Measurements from ENCODE around the gene ZSCAN10.
"Not testable (repeated sequence)": the region's sequence is repeated elsewhere in the genome, so short reads cannot be mapped to it uniquely, and the experiment has no call there.

The ZSCAN10 gene

GRCh38 chr16:3098459-3099394 lies at the start of gene ZSCAN10:
TSS of gene ZSCAN10 (minus strand) at chr16:3099294. CDS start at chr16:3092937, 6,357 bp downstream.
- DNase-seq = no peak

- no peak for DNase-seq
Observed at GRCh38 chr16:3148256-3149192, 49.4 kb upstream of the ZSCAN10 start.

GRCh38 chr16:3147757-3148104 lies 48.6 kb upstream of the ZSCAN10 start:
- no peak for DNase-seq

GRCh38 chr16:3147046-3147756 lies 48.1 kb upstream of the ZSCAN10 start:
- no peak for DNase-seq

DNA sequence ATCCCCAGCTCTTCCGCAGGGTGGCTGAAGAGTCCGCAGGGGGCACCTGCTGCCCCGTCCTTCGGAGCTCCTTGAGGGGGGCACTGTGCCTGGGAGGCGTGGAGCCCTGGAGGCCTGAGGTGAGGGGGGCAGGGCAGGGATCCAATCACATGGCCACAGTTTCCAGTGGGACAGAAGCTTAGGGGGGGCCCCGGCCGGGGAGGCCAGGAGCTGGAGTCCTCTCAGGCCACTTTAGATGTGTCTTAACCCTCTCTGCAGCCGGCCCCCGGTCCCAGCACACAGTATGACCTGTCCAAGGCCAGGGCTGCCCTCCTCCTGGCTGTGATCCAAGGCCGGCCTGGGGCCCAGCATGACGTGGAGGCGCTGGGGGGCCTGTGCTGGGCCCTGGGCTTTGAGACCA lies 46.6 kb upstream of the ZSCAN10 start:
- no peak for DNase-seq

DNA sequence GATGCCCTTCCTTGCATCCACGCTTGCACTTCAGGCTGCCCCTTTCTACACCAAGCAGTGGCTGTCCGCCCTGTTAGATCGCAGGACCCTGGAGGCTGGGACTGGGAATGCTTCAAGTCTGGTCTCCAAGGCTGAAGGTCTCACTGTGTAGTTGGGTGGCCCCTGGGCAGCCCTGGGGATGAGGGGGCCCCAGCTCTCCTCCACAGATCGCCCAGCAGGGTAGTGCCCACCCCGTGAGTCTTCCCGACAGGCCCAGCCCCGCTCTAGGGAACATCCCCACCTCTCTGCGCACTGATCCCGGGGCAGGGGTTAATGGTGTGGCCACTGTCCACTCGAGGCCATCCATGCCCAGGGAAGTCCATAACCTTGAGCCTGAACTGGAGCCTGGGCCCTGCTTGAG lies 46.1 kb upstream of the ZSCAN10 start:
- DNase-seq = no peak

DNA sequence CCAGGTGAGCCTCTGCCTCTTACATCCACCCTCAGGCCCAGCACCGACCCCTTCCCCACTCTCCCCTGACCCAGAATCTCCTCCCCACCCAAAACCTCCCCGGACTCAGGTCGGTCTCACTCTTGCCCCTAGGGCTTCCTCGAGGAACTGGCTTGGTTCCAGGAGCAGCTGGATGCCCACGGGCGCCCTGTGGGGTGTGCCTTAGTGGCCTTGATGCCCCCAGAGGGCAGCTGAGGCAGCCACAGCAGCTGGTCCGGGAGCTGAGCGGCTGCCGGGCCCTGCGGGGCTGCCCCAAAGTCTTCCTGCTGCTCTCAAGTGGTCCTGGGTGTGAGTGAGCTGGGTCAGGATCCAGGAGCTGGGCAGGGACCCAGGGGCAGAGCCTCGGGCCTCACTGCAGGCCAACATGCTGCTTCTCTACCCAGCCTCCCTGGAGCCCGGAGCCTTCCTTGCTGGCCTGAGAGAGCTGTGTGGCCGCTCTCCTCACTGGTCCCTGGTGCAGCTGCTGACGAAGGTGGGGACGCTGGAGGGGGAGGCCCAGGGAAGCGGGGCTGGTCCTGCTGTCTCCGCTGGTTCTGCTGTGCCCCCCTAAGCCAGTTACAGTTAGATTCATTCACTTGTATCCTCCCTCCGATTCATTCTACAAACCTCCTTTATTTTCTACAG lies 45.4 kb upstream of the ZSCAN10 start:
- DNase-seq = no peak

DNA sequence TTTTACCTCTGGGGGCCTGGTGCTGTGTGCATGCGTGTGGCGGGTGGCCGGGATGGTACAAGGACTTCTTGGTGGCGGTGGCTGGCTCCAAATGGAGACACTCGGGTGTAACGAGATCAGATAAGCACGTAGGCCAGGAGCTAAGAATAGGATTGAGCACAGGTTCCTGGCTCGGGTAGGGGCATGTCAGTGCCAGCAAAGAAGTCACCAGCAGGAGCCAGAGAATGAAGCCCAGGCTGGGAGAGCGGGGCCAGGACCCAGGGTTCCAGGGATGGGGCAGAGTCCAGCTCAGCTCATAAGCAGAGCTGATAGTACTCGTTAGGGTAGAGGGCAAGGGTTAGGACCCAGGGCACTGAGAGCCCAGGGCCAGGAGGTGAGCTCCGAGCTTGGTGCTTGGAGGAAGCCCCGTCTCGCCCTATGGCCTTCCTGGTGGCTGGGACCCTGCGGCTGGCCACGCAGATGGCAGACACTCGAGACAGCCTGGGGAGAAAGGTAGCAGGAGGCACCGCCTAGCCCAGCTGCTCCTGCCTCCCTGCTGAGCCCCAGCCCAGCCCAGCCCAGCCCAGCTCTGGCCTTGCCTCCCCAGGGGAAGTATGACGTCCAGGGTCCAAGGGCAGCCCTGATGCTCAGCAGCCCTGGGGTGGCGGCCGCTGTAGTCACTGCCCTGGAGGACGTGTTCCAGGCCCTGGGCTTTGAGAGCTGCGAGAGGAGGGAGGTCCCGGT lies 44.7 kb upstream of the ZSCAN10 start:
- DNase-seq = no peak

GRCh38 chr16:3143189-3143588 lies 44.1 kb upstream of the ZSCAN10 start:
- DNase-seq = no peak

GRCh38 chr16:3142770-3143169 lies 43.7 kb upstream of the ZSCAN10 start:
- no peak for DNase-seq

GRCh38 chr16:3142327-3142726 lies 43.2 kb upstream of the ZSCAN10 start:
- no peak for DNase-seq

DNA sequence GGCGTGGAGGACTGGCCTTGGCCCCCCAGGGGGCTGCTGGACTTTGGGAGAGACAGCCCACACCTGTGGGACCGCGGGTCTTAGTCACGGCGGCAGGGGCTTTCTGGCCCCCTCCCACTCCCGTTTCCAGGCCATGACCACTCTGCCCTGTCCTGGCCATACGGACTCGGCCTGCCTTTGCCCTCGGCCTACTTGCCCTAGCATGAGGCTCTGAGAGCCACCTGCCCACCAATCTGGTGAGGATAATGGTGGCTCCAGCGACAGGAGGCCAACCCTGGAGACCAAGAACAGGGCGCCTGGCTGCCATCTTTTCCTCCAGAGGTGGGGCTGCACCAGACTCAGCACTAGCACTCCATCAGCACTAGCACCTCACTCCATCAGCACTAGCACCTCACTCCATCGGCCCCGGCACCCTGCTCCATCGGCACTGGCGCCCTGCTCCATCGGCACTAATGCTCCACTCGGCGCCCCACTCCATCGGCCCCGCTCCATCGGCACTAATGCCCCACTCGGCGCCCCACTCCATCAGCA lies 42.8 kb upstream of the ZSCAN10 start:
- DNase-seq = no peak

DNA sequence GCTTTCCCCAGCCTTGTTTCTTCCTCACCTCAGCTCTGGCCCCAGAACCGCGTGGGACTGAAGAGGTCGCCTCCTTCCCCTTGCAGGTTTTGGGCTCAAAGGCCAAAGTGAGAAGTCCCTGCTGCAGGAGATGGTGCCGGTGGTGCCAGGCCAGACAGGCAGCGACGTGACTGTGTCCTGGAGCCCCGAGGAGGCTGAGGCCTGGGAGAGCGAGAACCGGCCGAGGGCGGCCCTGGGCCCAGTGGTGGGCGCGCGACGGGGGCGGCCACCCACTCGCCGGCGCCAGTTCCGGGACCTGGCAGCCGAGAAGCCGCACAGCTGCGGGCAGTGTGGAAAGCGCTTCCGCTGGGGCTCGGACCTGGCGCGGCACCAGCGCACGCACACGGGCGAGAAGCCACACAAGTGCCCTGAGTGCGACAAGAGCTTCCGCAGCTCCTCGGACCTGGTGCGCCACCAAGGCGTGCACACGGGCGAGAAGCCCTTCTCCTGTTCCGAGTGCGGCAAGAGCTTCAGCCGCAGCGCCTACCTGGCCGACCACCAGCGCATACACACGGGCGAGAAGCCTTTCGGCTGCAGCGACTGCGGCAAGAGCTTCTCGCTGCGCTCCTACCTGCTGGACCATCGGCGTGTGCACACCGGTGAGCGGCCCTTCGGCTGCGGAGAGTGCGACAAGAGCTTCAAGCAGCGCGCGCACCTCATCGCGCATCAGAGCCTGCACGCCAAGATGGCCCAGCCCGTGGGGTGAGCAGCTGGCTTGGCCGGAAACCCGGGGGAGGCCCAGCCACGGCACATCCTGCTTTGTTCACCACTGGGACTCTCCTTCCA lies 41.7 kb upstream of the ZSCAN10 start:
- DNase-seq = no peak

DNA sequence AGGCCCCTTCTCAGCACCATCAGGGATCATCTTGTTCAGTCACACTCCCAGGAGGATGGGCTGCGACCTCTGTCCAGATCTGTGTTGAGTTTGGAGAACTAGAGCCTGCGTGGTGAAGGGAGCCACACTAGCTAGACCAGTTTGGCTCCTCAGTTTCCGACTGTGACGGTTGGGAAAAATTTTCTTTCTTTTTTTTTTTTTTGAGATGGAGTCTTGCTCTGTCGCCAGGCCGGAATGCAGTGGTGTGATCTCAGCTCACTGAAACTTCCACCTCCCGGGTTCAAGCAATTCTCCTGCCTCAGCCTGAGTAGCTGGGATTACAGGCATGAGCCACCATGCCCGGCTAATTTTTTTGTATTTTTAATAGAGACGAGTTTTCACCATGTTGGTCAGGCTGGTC lies 40.5 kb upstream of the ZSCAN10 start:
- not testable (repeated sequence) for DNase-seq

DNA sequence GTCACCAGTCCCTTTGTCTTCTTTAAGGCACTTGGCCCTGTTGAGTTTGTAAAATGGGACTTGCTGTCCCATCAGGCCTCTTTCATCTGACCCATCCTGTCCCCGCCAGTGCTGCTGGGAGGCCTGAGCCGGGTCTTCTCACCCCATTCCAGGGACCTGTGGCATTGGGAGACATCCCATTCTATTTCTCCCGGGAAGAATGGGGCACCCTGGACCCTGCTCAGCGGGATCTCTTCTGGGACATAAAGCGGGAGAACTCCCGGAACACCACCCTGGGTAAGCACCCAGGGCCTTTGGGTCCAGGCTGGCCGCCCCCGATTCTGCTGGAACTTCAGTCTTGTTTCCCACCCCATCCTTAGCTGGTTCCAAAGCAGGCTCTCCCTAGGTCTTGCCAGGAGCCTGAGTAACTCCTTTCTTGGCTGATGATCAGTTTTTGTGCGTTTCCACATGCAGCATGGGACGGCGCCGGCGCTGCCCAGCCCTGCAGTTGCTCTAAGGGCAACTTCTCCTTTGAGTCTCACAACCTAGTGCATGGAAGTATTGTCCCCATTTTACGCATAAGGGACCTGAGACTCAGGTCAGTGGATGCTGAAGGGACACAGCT lies 39.8 kb upstream of the ZSCAN10 start:
- no peak for DNase-seq

DNA sequence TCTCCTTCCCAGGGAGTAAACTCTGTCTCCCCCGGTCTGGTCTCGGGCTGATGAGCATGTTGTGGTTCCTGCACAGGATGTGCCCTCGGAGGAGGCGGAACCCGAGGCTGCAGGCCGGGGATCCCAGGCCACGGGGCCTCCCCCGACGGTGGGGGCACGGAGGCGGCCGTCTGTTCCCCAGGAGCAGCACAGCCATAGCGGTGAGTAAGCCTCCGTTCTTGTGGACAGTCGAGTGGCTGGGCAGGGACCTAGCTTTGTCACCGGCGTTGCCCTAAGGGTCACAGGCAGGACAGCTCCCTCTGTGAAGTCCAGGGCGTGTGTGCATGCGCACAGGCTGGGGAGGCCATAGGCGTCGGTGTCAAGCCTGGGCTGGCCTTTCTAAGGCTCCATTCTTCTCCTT lies 39.2 kb upstream of the ZSCAN10 start:
- no peak for DNase-seq

DNA sequence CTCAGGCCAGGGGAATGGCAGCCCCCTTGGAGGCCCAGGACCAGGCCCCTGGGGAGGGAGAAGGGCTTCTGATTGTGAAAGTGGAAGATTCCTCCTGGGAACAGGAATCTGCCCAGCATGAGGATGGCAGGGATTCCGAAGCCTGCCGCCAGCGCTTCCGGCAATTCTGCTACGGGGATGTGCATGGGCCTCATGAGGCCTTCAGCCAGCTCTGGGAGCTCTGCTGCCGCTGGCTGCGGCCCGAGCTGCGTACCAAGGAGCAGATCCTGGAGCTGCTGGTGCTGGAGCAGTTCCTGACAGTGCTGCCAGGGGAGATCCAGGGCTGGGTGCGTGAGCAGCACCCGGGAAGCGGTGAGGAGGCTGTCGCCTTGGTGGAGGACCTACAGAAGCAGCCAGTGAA lies 38.2 kb upstream of the ZSCAN10 start:
- DNase-seq = no peak

- no peak for DNase-seq
Observed at GRCh38 chr16:3135126-3135715, 36.1 kb upstream of the ZSCAN10 start.

DNA sequence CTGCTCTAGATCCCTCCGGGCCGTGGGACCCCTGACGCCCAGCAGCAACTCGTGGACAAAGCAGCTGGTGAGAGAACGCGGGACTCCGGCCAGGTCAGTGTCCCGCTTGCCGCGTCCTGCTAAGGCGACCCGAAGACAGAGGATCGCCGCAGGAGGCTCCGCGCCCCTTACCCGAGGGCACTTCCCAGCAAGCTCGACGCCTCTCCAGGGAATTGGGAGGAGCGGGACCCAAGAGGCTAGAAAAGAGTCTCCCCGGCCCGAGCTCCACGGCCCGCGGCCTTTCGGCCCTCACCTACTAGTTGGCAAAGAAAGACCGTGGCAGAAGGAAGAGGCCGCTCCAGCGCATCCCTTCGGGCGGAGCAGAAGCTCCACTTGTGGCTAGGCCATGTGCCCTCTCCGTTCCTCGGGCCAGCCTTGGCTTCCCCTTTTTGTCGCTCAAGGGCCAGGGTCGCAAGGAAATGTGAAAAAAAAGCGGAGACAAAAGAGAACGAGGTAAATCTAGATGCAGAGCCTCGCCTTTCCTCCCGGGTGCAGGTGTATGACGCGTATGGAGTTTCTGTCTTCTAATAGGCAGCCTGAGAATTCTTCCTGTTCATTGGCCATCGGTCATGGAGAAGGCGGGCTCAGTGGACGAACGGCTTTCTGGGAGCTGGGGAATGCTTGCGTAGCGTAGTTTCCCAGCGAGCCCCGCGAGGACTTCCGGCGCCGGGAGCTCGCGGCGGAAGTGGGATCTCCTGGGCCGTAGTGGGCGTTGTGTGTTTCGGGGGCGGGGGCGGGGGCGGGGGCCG lies 35.4 kb upstream of the ZSCAN10 start, which contains the start of gene ZNF213:
TSS of gene ZNF213 (plus strand) at position 692 of the 788 bp plus-strand sequence. CDS start 2,252 bp downstream, outside the sequence.
- DNase-seq = peak; percentile 95
